ENCODE results near the gene XRCC5. TPM values are rescaled to one million over a fixed set of nuclear protein-coding genes. Genes with fewer than 3 reads are reported as not detected.

Gene XRCC5
- total and polyA plus RNA-seq, 2 donors (not counting 3 experiments of a cell fraction or from before 2014, with no cell fraction given), result 267 to 319 TPM

DNA sequence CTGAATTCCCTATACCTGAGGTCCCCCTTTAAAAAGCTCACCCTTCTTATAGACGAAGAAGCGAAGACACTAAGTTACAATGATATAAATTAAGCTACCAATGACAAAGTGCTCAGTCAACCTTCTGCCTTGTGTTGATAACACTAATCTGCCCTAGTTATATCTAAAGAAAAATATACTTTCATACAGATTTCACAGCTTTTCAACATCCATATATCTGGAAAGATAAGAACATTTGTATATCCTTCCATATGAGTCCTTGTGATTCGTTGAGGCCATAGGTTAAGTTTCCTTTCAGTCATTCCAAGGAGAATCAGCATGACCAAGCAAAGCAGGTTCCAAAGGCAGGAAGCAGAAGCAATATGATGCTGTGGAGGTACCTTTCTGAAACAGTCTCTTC, 46.8 kb downstream of the XRCC5 start:
- no peak overlapping the region for H3K4me2 ChIP-seq (ENCODE audit: insufficient read depth, low read length)
- no peaks in the 10 kb centered on the region for H3K4me1 ChIP-seq (ENCODE audit: control insufficient read depth, extremely low read depth, insufficient read depth, low read length)
- CTCF ChIA-PET, result no interaction called here
- H4K20me1 ChIP-seq (replicated peaks; ENCODE audit: control insufficient read depth, extremely low read depth, insufficient read depth, low read length), result peaks cover 2% of the 10 kb centered on the region
- H3K79me2 ChIP-seq (ENCODE audit: control insufficient read depth, insufficient read depth, low read length), result peaks cover 46% of the 10 kb centered on the region
- peaks cover 15 to 42% of the 10 kb centered on the region in 2 experiments for H3K36me3 ChIP-seq (ENCODE audit: control insufficient read depth in 2 of 2, extremely low read depth in 1 of 2, insufficient read depth in 2 of 2, low read length in 2 of 2)
- no peaks in the 10 kb centered on the region for H3K9me1 ChIP-seq (replicated peaks; ENCODE audit: control insufficient read depth, extremely low read depth, insufficient read depth, low read length)
- POLR2A ChIA-PET, result no interaction called here
- intact Hi-C loops (cut with micrococcal nuclease) (loop anchor here (5.0 kb wide), 1 partner anchor 34 kb away; no protein-coding TSS in a partner anchor), dilution Hi-C loops (cut with MboI; ENCODE audit: extremely low pct_ligation_motif_present, low sequenced_read_pairs) (no loop called here)
- H3K4me3 ChIP-seq (replicated peaks in 1 of 3; ENCODE audit: insufficient read depth in 1 of 3, low read depth in 1 of 3, low read length in 3 of 3), result no peak overlapping the region
- FAIRE-seq, result no peak
- H3K9me3 ChIP-seq (replicated peaks; ENCODE audit: control insufficient read depth, insufficient read depth, low read length), result no peaks in the 10 kb centered on the region
- no peak overlapping the region for H3K9ac ChIP-seq (replicated peaks; ENCODE audit: extremely low read depth, insufficient read depth, low read length)
- no peak overlapping the region for H2AFZ ChIP-seq (ENCODE audit: low read depth, low read length)
- DNase-seq (ENCODE audit: low read depth, low spot score), result no peak
- H3K27me3 ChIP-seq (ENCODE audit: control insufficient read depth in 2 of 2, insufficient read depth in 2 of 2, low read length in 2 of 2), result no peaks in the 10 kb centered on the region
- no TSS peak for BruUV-seq (replicated peaks)
- TF ChIP-seq POLR2AphosphoS5 (IDR thresholded peaks at IDR 0.05; ENCODE audit: insufficient read depth, low read depth, low read length), result no peak
- TF ChIP-seq FOS (IDR thresholded peaks at IDR 0.05; ENCODE audit: borderline replicate concordance, insufficient read depth, low read length), result no peak
- TF ChIP-seq EZH2 (IDR thresholded peaks at IDR 0.05; ENCODE audit: borderline replicate concordance, low read depth, low read length, severe bottlenecking), result no peak
- TF ChIP-seq JUN (IDR thresholded peaks at IDR 0.05; ENCODE audit: borderline replicate concordance, insufficient read depth, insufficient read length, low read depth), result no peak
- TF ChIP-seq, protein P1, sequence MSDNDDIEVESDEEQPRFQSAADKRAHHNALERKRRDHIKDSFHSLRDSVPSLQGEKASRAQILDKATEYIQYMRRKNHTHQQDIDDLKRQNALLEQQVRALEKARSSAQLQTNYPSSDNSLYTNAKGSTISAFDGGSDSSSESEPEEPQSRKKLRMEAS (IDR thresholded peaks at IDR 0.05; ENCODE audit: insufficient read depth, insufficient read length), result no peak
- no peak for TF ChIP-seq MYC (IDR thresholded peaks at IDR 0.05; ENCODE audit: low read depth, low read length)
- TF ChIP-seq POLR2A (IDR thresholded peaks at IDR 0.05; ENCODE audit: low read depth, low read length), result no peak
- TF ChIP-seq, protein P2, sequence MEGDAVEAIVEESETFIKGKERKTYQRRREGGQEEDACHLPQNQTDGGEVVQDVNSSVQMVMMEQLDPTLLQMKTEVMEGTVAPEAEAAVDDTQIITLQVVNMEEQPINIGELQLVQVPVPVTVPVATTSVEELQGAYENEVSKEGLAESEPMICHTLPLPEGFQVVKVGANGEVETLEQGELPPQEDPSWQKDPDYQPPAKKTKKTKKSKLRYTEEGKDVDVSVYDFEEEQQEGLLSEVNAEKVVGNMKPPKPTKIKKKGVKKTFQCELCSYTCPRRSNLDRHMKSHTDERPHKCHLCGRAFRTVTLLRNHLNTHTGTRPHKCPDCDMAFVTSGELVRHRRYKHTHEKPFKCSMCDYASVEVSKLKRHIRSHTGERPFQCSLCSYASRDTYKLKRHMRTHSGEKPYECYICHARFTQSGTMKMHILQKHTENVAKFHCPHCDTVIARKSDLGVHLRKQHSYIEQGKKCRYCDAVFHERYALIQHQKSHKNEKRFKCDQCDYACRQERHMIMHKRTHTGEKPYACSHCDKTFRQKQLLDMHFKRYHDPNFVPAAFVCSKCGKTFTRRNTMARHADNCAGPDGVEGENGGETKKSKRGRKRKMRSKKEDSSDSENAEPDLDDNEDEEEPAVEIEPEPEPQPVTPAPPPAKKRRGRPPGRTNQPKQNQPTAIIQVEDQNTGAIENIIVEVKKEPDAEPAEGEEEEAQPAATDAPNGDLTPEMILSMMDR (IDR thresholded peaks at IDR 0.05; ENCODE audit: extremely low read depth in 1 of 2, insufficient read depth in 1 of 2, low read depth in 1 of 2, low read length in 2 of 2), result no peak
- no peak for TF ChIP-seq GATA2 (IDR thresholded peaks at IDR 0.05; ENCODE audit: insufficient read depth, insufficient read length, low read depth, low read length)
- H3K27ac ChIP-seq (ENCODE audit: insufficient read depth, low read depth, low read length), result no peak overlapping the region

All from endothelial cell of umbilical vein (primary cell).